ENCODE results near the gene TLR8. TPM values are rescaled to one million over a fixed set of nuclear protein-coding genes. Genes with fewer than 3 reads are reported as not detected.

Gene TLR8
- total and polyA plus RNA-seq, 2 of the 13 experiments (the other 11 are each of a cell fraction or from before 2014, with no cell fraction given) = not detected

GRCh38 chrX:12901486-12901885 lies 4.9 kb upstream of the TLR8 start (continued):
- TF ChIP-seq, protein P1, sequence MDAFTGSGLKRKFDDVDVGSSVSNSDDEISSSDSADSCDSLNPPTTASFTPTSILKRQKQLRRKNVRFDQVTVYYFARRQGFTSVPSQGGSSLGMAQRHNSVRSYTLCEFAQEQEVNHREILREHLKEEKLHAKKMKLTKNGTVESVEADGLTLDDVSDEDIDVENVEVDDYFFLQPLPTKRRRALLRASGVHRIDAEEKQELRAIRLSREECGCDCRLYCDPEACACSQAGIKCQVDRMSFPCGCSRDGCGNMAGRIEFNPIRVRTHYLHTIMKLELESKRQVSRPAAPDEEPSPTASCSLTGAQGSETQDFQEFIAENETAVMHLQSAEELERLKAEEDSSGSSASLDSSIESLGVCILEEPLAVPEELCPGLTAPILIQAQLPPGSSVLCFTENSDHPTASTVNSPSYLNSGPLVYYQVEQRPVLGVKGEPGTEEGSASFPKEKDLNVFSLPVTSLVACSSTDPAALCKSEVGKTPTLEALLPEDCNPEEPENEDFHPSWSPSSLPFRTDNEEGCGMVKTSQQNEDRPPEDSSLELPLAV (CRISPR knock-in tag; conservative IDR thresholded peaks at IDR 0.05; ENCODE audit: low read depth) = no peak

- Histone ChIP-seq H3K9me3 (ENCODE audit: low read length) (no peaks in the 10 kb centered on the region), H3K79me2 (ENCODE audit: insufficient read depth, low read length) (no peaks in the 10 kb centered on the region), H3K27ac (ENCODE audit: extremely low read length, insufficient read depth, low read length) (no peak overlapping the region), H3K4me2 (ENCODE audit: low read depth, low read length) (no peak overlapping the region), H3K4me3 (replicated peaks in 1 of 3; ENCODE audit: insufficient read depth in 1 of 3, low read depth in 2 of 3, low read length in 3 of 3) (no peak overlapping the region), H3K9ac (ENCODE audit: insufficient read depth, low read depth, low read length) (no peak overlapping the region), H4K20me1 (ENCODE audit: insufficient read depth, low read length) (no peaks in the 10 kb centered on the region), H3K4me1 (ENCODE audit: insufficient read depth, low read length) (no peaks in the 10 kb centered on the region), H3K36me3 (replicated peaks in 1 of 2; ENCODE audit: control insufficient read depth in 1 of 2, insufficient read depth in 2 of 2, low read length in 2 of 2) (no peaks in the 10 kb centered on the region), H2AFZ (ENCODE audit: low read length) (no peak overlapping the region), H3K27me3 (ENCODE audit: control insufficient read depth in 1 of 2, insufficient read depth in 2 of 2, low read length in 2 of 2) (no peaks in the 10 kb centered on the region)
- POLR2A ChIA-PET = no interaction called here
- TF ChIP-seq NCOR1 (IDR thresholded peaks at IDR 0.05; ENCODE audit: borderline replicate concordance, low read length) (no peak), ATF4 (CRISPR knock-in tag; IDR thresholded peaks at IDR 0.05) (no peak), NR2F6 (IDR thresholded peaks at IDR 0.05) (no peak), NR2F6 (CRISPR knock-in tag; IDR thresholded peaks at IDR 0.05) (no peak), HOXD1 (CRISPR knock-in tag; IDR thresholded peaks at IDR 0.05) (no peak), ZNF232 (CRISPR knock-in tag; IDR thresholded peaks at IDR 0.05; ENCODE audit: borderline replicate concordance) (no peak), CREM (IDR thresholded peaks at IDR 0.05) (no peak), CREM (CRISPR knock-in tag; IDR thresholded peaks at IDR 0.05) (no peak), NFIC (IDR thresholded peaks at IDR 0.05; ENCODE audit: low read length) (no peak), MZF1 (CRISPR knock-in tag; IDR thresholded peaks at IDR 0.05; ENCODE audit: borderline replicate concordance) (no peak), ZNF652 (CRISPR knock-in tag; IDR thresholded peaks at IDR 0.05; ENCODE audit: borderline replicate concordance, low read depth) (no peak), HNF4G (IDR thresholded peaks at IDR 0.05; ENCODE audit: borderline replicate concordance, low read depth, low read length) (no peak), HNF4G (CRISPR knock-in tag; IDR thresholded peaks at IDR 0.05; ENCODE audit: borderline replicate concordance, low read depth) (no peak), ZSCAN22 (CRISPR knock-in tag; IDR thresholded peaks at IDR 0.05) (no peak), SPEN (CRISPR knock-in tag; IDR thresholded peaks at IDR 0.05; ENCODE audit: low read depth) (no peak), ZNF670 (CRISPR knock-in tag; IDR thresholded peaks at IDR 0.05; ENCODE audit: borderline replicate concordance) (no peak), MIER3 (CRISPR knock-in tag; IDR thresholded peaks at IDR 0.05; ENCODE audit: borderline replicate concordance) (no peak), NFE2L2 (IDR thresholded peaks at IDR 0.05; ENCODE audit: low read length) (no peak), MATR3 (CRISPR knock-in tag; IDR thresholded peaks at IDR 0.05) (no peak)
- TF ChIP-seq, protein P2, sequence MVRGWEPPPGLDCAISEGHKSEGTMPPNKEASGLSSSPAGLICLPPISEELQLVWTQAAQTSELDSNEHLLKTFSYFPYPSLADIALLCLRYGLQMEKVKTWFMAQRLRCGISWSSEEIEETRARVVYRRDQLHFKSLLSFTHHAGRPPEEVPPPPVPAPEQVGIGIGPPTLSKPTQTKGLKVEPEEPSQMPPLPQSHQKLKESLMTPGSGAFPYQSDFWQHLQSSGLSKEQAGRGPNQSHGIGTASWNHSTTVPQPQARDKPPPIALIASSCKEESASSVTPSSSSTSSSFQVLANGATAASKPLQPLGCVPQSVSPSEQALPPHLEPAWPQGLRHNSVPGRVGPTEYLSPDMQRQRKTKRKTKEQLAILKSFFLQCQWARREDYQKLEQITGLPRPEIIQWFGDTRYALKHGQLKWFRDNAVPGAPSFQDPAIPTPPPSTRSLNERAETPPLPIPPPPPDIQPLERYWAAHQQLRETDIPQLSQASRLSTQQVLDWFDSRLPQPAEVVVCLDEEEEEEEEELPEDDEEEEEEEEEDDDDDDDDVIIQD (CRISPR knock-in tag; IDR thresholded peaks at IDR 0.05; ENCODE audit: low read depth) = no peak
- DNase-seq (ENCODE audit: low spot score) (no peak), FAIRE-seq (no peak), ATAC-seq (no peak)
- intact Hi-C loops (cut with micrococcal nuclease; ENCODE audit: unreplicated experiment) = no loop called here
- no TSS peak for BruUV-seq (replicated peaks)
- in situ Hi-C loops (cut with HindIII; ENCODE audit: extremely low pct_ligation_motif_present, low pct_unique_long_range_greater_than_20kb) = no loop called here
- CTCF ChIA-PET (ENCODE audit: low intra/inter-chr PET ratio, low total read pairs) = no interaction called here
- WGBS (ENCODE audit: low lambda C conversion rate) = 38% methylated on average over 6 of the region's 8 CpGs
These were observed 2.8 kb upstream of the TLR8 start for GRCh38 chrX:12903646-12904045.

Measured in HepG2 (cell line).